ENCODE data around the gene GULP1. TPM values are rescaled to one million over a fixed set of nuclear protein-coding genes. Genes with fewer than 3 reads are reported as not detected.
A peak's percentile ranks its signal among the peaks of the same experiment; 100 is the strongest.

The GULP1 gene
- total and polyA plus RNA-seq, 4 donors: 25.3 to 78.2 (median 48.2) TPM

GRCh38 chr2:188360485-188361263, 69.0 kb downstream of the GULP1 start:
- Histone ChIP-seq H3K4me3 (ENCODE audit: low read depth, low read length) (no peak overlapping the region), H3K27me3 (ENCODE audit: control insufficient read depth, insufficient read depth, low read length) (no peaks in the 10 kb centered on the region), H3K9me3 (ENCODE audit: control insufficient read depth, insufficient read depth, low read length) (no peaks in the 10 kb centered on the region), H3K4me1 (ENCODE audit: control insufficient read depth, insufficient read depth, low read length) (no peaks in the 10 kb centered on the region), H3K27ac (ENCODE audit: low read depth, low read length) (no peak overlapping the region), H3K36me3 (ENCODE audit: control insufficient read depth, insufficient read depth, low read length) (no peaks in the 10 kb centered on the region)
- 96% methylated on average over 5 of the region's 9 CpGs for WGBS (ENCODE audit: insufficient coverage)
- no peak for DNase-seq (ENCODE audit: low read depth in 4 of 6, low spot score in 6 of 6)

- DNase-seq (ENCODE audit: low read depth in 4 of 6, low spot score in 6 of 6): peak in 2 of 6 donors; percentile 12 to 80
- H3K27me3 ChIP-seq (ENCODE audit: control insufficient read depth, insufficient read depth, low read length): no peaks in the 10 kb centered on the region
- H3K36me3 ChIP-seq (ENCODE audit: control insufficient read depth, insufficient read depth, low read length): no peaks in the 10 kb centered on the region
- no peak overlapping the region for H3K4me3 ChIP-seq (ENCODE audit: low read depth, low read length)
- H3K9me3 ChIP-seq (ENCODE audit: control insufficient read depth, insufficient read depth, low read length): no peaks in the 10 kb centered on the region
- WGBS (ENCODE audit: insufficient coverage): no CpG with 5 or more reads among the region's 4 CpGs
- H3K4me1 ChIP-seq (ENCODE audit: control insufficient read depth, insufficient read depth, low read length): no peaks in the 10 kb centered on the region
- H3K27ac ChIP-seq (ENCODE audit: low read depth, low read length): no peak overlapping the region
Observed at GRCh38 chr2:188364033-188364630, 72.5 kb downstream of the GULP1 start.

DNA sequence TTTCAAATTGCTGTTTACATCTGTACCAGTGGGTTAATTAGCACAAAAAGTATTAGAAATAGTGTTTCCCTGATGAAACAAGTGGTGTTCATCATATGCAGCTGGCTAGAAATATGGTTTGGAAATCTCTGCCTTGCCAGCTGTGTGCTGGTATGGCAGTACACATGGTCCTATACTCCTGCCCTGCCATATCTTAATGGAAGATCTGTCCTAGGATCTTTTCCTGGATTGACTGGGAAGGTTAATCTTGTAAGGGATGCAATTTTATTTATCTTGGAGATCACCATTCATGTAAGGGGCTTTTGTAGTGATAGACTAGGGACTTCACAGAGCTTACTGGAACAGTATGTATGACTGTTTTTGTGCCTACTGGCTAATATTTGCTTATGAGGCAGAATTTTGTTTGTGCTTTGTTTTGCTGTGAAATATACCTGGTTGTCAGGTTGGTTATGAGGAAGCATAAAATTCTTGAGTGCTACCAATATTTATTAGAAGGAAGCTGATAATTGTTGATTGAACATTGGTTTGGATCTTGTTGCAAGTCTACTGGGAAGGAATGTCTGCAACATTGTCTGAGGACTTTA, 73.5 kb downstream of the GULP1 start:
- Histone ChIP-seq H3K4me3 (ENCODE audit: low read depth, low read length) (no peak overlapping the region), H3K27ac (ENCODE audit: low read depth, low read length) (no peak overlapping the region), H3K9me3 (ENCODE audit: control insufficient read depth, insufficient read depth, low read length) (no peaks in the 10 kb centered on the region), H3K27me3 (ENCODE audit: control insufficient read depth, insufficient read depth, low read length) (no peaks in the 10 kb centered on the region), H3K4me1 (ENCODE audit: control insufficient read depth, insufficient read depth, low read length) (no peaks in the 10 kb centered on the region), H3K36me3 (ENCODE audit: control insufficient read depth, insufficient read depth, low read length) (no peaks in the 10 kb centered on the region)
- DNase-seq (ENCODE audit: low read depth in 4 of 6, low spot score in 6 of 6): no peak

- Histone ChIP-seq H3K27ac (ENCODE audit: low read depth, low read length) (no peak overlapping the region), H3K27me3 (ENCODE audit: control insufficient read depth, insufficient read depth, low read length) (no peaks in the 10 kb centered on the region), H3K4me3 (ENCODE audit: low read depth, low read length) (no peak overlapping the region), H3K4me1 (ENCODE audit: control insufficient read depth, insufficient read depth, low read length) (no peaks in the 10 kb centered on the region), H3K9me3 (ENCODE audit: control insufficient read depth, insufficient read depth, low read length) (no peaks in the 10 kb centered on the region), H3K36me3 (ENCODE audit: control insufficient read depth, insufficient read depth, low read length) (no peaks in the 10 kb centered on the region)
- WGBS (ENCODE audit: insufficient coverage): 87% methylated on average over 2 of the region's 3 CpGs
- no peak for DNase-seq (ENCODE audit: low read depth in 4 of 6, low spot score in 6 of 6)
Observed at GRCh38 chr2:188367164-188367563, 75.5 kb downstream of the GULP1 start.

- Histone ChIP-seq H3K4me3 (ENCODE audit: low read depth, low read length) (no peak overlapping the region), H3K4me1 (ENCODE audit: control insufficient read depth, insufficient read depth, low read length) (no peaks in the 10 kb centered on the region), H3K9me3 (ENCODE audit: control insufficient read depth, insufficient read depth, low read length) (no peaks in the 10 kb centered on the region), H3K27ac (ENCODE audit: low read depth, low read length) (no peak overlapping the region), H3K36me3 (ENCODE audit: control insufficient read depth, insufficient read depth, low read length) (no peaks in the 10 kb centered on the region), H3K27me3 (ENCODE audit: control insufficient read depth, insufficient read depth, low read length) (no peaks in the 10 kb centered on the region)
- 100% methylated on average over 1 of the region's 3 CpGs for WGBS (ENCODE audit: insufficient coverage)
- DNase-seq (ENCODE audit: low read depth in 4 of 6, low spot score in 6 of 6): no peak
Observed at GRCh38 chr2:188369365-188369764, 77.7 kb downstream of the GULP1 start.

GRCh38 chr2:188378371-188378950, 86.8 kb downstream of the GULP1 start:
- Histone ChIP-seq H3K9me3 (ENCODE audit: control insufficient read depth, insufficient read depth, low read length) (no peaks in the 10 kb centered on the region), H3K4me3 (ENCODE audit: low read depth, low read length) (no peak overlapping the region), H3K27ac (ENCODE audit: low read depth, low read length) (no peak overlapping the region), H3K4me1 (ENCODE audit: control insufficient read depth, insufficient read depth, low read length) (no peaks in the 10 kb centered on the region), H3K27me3 (ENCODE audit: control insufficient read depth, insufficient read depth, low read length) (no peaks in the 10 kb centered on the region), H3K36me3 (ENCODE audit: control insufficient read depth, insufficient read depth, low read length) (no peaks in the 10 kb centered on the region)
- WGBS (ENCODE audit: insufficient coverage): 86% methylated on average over 4 of the region's 5 CpGs
- peak in 2 of 6 donors; percentile 49 to 86 for DNase-seq (ENCODE audit: low read depth in 4 of 6, low spot score in 6 of 6)

GRCh38 chr2:188379748-188380147, 88.1 kb downstream of the GULP1 start:
- H3K27ac ChIP-seq (ENCODE audit: low read depth, low read length): no peak overlapping the region
- H3K4me1 ChIP-seq (ENCODE audit: control insufficient read depth, insufficient read depth, low read length): no peaks in the 10 kb centered on the region
- H3K36me3 ChIP-seq (ENCODE audit: control insufficient read depth, insufficient read depth, low read length): no peaks in the 10 kb centered on the region
- no peaks in the 10 kb centered on the region for H3K27me3 ChIP-seq (ENCODE audit: control insufficient read depth, insufficient read depth, low read length)
- DNase-seq (ENCODE audit: low read depth in 4 of 6, low spot score in 6 of 6): no peak
- 100% methylated on average over 2 of the region's 3 CpGs for WGBS (ENCODE audit: insufficient coverage)
- H3K9me3 ChIP-seq (ENCODE audit: control insufficient read depth, insufficient read depth, low read length): peaks cover 2% of the 10 kb centered on the region
- no peak overlapping the region for H3K4me3 ChIP-seq (ENCODE audit: low read depth, low read length)

DNA sequence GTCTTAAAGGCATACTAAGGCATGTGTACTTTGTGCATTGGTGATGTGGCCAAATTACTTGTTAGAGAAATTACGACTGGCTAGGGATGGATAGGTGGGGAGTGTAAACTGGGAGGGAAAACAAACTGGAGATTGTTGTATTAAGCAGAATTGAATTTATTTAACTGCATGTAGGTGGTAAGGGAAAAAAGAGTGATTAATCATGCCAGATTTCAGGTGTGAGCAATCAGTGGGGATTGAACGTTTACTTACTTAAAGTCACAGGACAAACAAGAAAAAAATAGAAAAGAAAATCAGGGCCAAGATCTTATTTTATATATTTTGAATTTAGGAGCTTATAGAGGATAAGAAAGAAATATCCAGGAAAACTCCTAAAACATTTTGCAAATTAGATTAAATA, 88.6 kb downstream of the GULP1 start:
- H3K4me1 ChIP-seq (ENCODE audit: control insufficient read depth, insufficient read depth, low read length): no peaks in the 10 kb centered on the region
- peaks cover 2% of the 10 kb centered on the region for H3K9me3 ChIP-seq (ENCODE audit: control insufficient read depth, insufficient read depth, low read length)
- H3K36me3 ChIP-seq (ENCODE audit: control insufficient read depth, insufficient read depth, low read length): no peaks in the 10 kb centered on the region
- no peak overlapping the region for H3K27ac ChIP-seq (ENCODE audit: low read depth, low read length)
- no peak for DNase-seq (ENCODE audit: low read depth in 4 of 6, low spot score in 6 of 6)
- 87% methylated on average over 1 of the region's 2 CpGs for WGBS (ENCODE audit: insufficient coverage)
- no peak overlapping the region for H3K4me3 ChIP-seq (ENCODE audit: low read depth, low read length)
- H3K27me3 ChIP-seq (ENCODE audit: control insufficient read depth, insufficient read depth, low read length): no peaks in the 10 kb centered on the region

DNA sequence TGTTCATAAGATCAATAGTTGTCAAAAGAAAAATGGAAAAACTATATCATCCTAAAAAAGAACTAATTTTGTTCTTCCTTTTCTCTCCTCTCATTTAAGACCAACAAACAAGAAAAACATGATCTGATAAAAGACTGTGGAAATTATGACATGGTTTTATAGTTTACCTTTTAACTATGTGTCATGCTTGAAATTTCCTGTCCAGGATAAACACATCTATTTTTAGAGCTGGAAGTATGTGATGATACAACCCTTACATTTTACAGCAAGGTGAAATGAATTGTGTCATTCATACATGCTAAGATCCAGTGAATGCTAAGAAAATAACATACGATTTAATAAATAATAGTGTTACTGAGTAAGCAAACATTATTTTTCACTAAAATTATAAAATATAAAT, 89.9 kb downstream of the GULP1 start:
- WGBS (ENCODE audit: insufficient coverage): no CpG with 5 or more reads among the region's 1 CpG
- no peak overlapping the region for H3K27ac ChIP-seq (ENCODE audit: low read depth, low read length)
- no peak for DNase-seq (ENCODE audit: low read depth in 4 of 6, low spot score in 6 of 6)
- no peaks in the 10 kb centered on the region for H3K27me3 ChIP-seq (ENCODE audit: control insufficient read depth, insufficient read depth, low read length)
- H3K9me3 ChIP-seq (ENCODE audit: control insufficient read depth, insufficient read depth, low read length): peaks cover 2% of the 10 kb centered on the region
- H3K4me1 ChIP-seq (ENCODE audit: control insufficient read depth, insufficient read depth, low read length): no peaks in the 10 kb centered on the region
- no peak overlapping the region for H3K4me3 ChIP-seq (ENCODE audit: low read depth, low read length)
- no peaks in the 10 kb centered on the region for H3K36me3 ChIP-seq (ENCODE audit: control insufficient read depth, insufficient read depth, low read length)

All from spinal cord (tissue), 10 donors.